EH (cell line): ENCODE data around the gene SLC22A23.

Source experiments
- DNase-seq: peaks from one replicate; pipeline ENCODE4 v3.0.0-alpha.2; 2015; ENCODE audit warnings: low read depth

The SLC22A23 gene

GRCh38 chr6:3222506-3223038 is 234.3 kb downstream of the SLC22A23 start:
- no peak for DNase-seq

- no peak for DNase-seq
Observed at GRCh38 chr6:3221578-3221977, 235.3 kb downstream of the SLC22A23 start.

GRCh38 chr6:3220366-3220765 is 236.5 kb downstream of the SLC22A23 start:
- no peak for DNase-seq
